RWPE2 (cell line): ENCODE data around the gene CCDC175.

ENCODE experiments used
- ATAC-seq: fragments of 200-7000 bp; cut with Tn5 transposase; 3 replicates; pipeline ENCODE4 v1.9.1; 2021; ENCODE audit warnings: low read depth
- DNase-seq: peaks from one replicate; pipeline ENCODE4 v3.0.0-alpha.2; 2020; ENCODE audit warnings: low spot score
- H3K27ac ChIP-seq: fragments of 450-650 bp; 2 replicates; pipeline ENCODE4 v1.5.1; 2017; ENCODE audit warnings: mild to moderate bottlenecking; ENCODE audit not compliant: poor library complexity, severe bottlenecking
- H3K27me3 ChIP-seq: fragments of 250-450 bp; sonication (Bioruptor Pico); 2 replicates; pipeline ENCODE4 v1.5.1; 2021; ENCODE audit warnings: mild to moderate bottlenecking, moderate library complexity; ENCODE audit not compliant: insufficient read depth, poor library complexity, severe bottlenecking
- H3K36me3 ChIP-seq: fragments of 250-450 bp; sonication (Bioruptor Pico); 2 replicates; pipeline ENCODE4 v1.5.1; 2020; ENCODE audit warnings: low read depth, mild to moderate bottlenecking, moderate library complexity
- H3K4me1 ChIP-seq: fragments of 250-450 bp; sonication (Bioruptor Pico); 2 replicates; pipeline ENCODE4 v1.5.1; 2021; ENCODE audit warnings: mild to moderate bottlenecking, moderate library complexity; ENCODE audit not compliant: insufficient read depth, poor library complexity, severe bottlenecking
- H3K4me3 ChIP-seq: fragments of 250-450 bp; sonication (Bioruptor Pico); 2 replicates; pipeline ENCODE4 v1.5.1; 2021; ENCODE audit warnings: mild to moderate bottlenecking, moderate library complexity; ENCODE audit not compliant: severe bottlenecking
- H3K9me3 ChIP-seq: fragments of 250-450 bp; sonication (Bioruptor Pico); 2 replicates; pipeline ENCODE4 v1.5.1; 2021; ENCODE audit warnings: mild to moderate bottlenecking, moderate library complexity; ENCODE audit not compliant: severe bottlenecking
- TF ChIP-seq, protein P1 (sequence below): fragments of 450-650 bp; IDR thresholded peaks from one replicate; pipeline ENCODE4 v1.5.1; 2017; ENCODE audit warnings: mild to moderate bottlenecking, moderate library complexity; ENCODE audit not compliant: poor library complexity, severe bottlenecking

Gene CCDC175

DNA sequence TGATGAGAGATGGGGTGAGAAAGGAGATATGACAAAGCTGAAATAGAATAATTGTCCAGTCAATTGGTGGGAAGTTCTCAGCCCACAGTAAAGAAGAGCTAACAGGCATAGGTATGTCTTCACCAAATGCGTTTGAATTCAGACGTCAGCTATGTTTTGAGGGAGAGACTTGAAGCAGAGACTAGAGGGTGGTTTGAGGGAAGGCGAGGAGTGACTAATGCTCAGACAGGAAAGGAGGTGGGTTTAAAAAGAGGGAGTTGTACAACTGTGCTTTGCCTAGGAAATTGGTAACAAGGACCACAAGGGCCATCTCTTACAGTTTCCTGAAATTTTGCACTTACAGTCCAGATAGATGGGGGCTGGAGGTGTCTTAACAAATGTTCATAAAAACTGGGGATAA, 85.9 kb downstream of the CCDC175 start:
- DNase-seq = no peak
- no peaks in the 10 kb centered on the region for H3K27me3 ChIP-seq
- H3K4me1 ChIP-seq = peaks cover 5% of the 10 kb centered on the region
- H3K27ac ChIP-seq = no peak overlapping the region
- no peaks in the 10 kb centered on the region for H3K9me3 ChIP-seq
- TF ChIP-seq, protein P1, sequence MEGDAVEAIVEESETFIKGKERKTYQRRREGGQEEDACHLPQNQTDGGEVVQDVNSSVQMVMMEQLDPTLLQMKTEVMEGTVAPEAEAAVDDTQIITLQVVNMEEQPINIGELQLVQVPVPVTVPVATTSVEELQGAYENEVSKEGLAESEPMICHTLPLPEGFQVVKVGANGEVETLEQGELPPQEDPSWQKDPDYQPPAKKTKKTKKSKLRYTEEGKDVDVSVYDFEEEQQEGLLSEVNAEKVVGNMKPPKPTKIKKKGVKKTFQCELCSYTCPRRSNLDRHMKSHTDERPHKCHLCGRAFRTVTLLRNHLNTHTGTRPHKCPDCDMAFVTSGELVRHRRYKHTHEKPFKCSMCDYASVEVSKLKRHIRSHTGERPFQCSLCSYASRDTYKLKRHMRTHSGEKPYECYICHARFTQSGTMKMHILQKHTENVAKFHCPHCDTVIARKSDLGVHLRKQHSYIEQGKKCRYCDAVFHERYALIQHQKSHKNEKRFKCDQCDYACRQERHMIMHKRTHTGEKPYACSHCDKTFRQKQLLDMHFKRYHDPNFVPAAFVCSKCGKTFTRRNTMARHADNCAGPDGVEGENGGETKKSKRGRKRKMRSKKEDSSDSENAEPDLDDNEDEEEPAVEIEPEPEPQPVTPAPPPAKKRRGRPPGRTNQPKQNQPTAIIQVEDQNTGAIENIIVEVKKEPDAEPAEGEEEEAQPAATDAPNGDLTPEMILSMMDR = no peak
- H3K36me3 ChIP-seq = peaks cover 90% of the 10 kb centered on the region
- no peak for ATAC-seq
- no peak overlapping the region for H3K4me3 ChIP-seq

DNA sequence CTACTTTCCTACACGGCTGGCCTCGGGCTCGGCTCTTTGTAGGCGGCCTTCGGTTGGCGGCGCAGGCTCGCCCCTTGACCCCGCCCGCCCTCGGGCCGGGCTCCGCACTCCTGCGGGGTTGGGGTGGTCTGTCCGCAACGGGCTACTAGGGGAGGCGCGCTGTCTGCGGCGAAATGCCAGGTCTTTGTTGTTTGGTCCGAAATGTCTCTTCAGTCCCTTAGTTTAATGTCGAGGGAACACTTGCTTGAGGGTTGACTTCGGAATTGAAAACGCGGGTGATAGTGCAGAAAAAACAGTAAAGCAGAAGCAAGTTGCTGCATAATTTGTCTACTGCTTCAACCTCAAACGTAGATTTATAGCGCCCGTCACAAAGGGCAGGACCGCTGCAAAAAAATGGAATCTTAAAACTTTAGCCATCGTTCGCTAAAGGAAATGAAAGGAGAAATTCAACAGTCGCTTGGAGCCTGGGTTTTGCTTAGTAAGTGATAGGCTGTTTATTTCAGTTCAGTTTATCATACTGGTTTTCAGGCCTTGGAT, 91.9 kb downstream of the CCDC175 start:
- DNase-seq (no peak), ATAC-seq (peak; percentile 13)
- TF ChIP-seq, protein P1 = no peak
- Histone ChIP-seq H3K4me3 (peak overlapping the region; percentile 64), H3K27ac (peak overlapping the region; percentile 89), H3K36me3 (peaks cover 41% of the 10 kb centered on the region), H3K27me3 (no peaks in the 10 kb centered on the region), H3K9me3 (no peaks in the 10 kb centered on the region), H3K4me1 (peaks cover 23% of the 10 kb centered on the region)

DNA sequence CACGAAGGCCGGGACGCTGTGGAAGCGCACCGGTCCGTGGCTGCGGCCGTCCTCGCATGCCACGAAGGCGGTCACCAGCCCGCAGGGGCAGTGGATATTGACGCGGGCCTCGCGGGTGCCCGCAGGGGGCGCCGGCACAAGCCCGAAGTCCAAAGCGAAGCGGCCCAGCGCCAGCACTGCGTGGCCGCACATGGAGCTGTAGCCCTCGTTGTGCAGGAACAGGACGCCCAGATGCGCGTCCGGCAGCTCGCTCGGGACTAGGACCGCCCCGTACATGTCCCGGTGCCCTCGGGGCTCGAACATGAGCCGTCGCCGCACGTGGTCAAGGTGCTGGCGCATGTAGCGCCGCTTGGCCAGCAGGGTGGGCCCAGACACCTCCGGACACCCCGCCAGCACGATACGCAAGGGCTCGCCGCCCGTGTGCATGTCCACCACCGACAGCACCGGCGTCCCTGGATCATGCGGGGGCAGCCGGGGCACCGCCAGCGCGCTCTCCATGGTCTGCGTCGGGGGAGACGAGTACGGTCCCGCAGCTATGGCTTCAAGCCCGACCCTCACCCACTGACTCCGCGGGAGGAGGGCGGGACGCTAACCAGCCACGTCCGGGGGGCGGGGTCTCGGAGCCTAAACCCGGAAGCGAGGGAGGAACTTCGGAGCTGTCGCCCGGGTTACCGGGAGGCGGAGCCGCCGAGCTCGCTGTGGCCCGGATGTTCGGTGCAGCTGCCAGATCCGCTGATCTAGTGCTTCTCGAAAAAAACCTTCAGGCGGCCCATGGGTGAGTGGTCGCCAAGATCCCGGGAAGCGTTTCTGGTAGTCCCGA, 92.6 kb downstream of the CCDC175 start, which contains the start of the genes JKAMP and L3HYPDH:
JKAMP (plus strand) TSS at position 699 of the 820 bp plus-strand sequence; CDS start at position 772, 73 bp downstream.
L3HYPDH (minus strand) TSS at position 590 of the 820 bp plus-strand sequence; CDS start at position 498, 92 bp downstream.
- H3K4me3 ChIP-seq = peak within 1 kb of the TSS; percentile 64
- no peaks in the 10 kb centered on the region for H3K27me3 ChIP-seq
- H3K36me3 ChIP-seq = peaks cover 39% of the 10 kb centered on the region
- TF ChIP-seq, protein P1 = peak; percentile 76
- H3K9me3 ChIP-seq = no peaks in the 10 kb centered on the region
- ATAC-seq (peak; percentile 73), DNase-seq (peak; percentile 99)
- peaks cover 23% of the 10 kb centered on the region for H3K4me1 ChIP-seq
- peak within 1 kb of the TSS; percentile 89 for H3K27ac ChIP-seq

DNA sequence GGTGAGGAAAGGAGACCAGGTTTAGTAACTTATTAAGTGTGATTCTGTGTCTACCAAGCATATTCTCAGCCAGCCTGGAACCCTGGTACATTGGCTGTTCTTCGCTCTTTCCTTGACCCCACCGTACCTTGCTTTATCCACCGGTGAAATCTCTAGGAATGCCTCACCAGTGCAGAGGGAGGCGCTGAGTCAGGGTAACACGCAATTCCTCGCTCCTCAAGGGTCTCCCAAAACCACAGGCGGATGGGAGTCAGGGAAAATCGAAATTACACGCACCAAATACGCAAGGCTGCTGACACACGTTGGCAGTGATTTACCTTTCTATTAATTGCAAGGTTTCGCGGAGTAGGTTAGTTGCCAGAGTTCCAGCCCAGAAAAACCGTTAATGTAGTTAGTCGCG, 93.2 kb downstream of the CCDC175 start:
- Histone ChIP-seq H3K4me3 (peak overlapping the region; percentile 64), H3K27me3 (no peaks in the 10 kb centered on the region), H3K36me3 (peaks cover 39% of the 10 kb centered on the region), H3K27ac (peak overlapping the region; percentile 89), H3K9me3 (no peaks in the 10 kb centered on the region), H3K4me1 (peaks cover 23% of the 10 kb centered on the region)
- TF ChIP-seq, protein P1 = no peak
- ATAC-seq (peak; percentile 19), DNase-seq (no peak)
